ENCODE data around the gene SMARCD2.

DNA sequence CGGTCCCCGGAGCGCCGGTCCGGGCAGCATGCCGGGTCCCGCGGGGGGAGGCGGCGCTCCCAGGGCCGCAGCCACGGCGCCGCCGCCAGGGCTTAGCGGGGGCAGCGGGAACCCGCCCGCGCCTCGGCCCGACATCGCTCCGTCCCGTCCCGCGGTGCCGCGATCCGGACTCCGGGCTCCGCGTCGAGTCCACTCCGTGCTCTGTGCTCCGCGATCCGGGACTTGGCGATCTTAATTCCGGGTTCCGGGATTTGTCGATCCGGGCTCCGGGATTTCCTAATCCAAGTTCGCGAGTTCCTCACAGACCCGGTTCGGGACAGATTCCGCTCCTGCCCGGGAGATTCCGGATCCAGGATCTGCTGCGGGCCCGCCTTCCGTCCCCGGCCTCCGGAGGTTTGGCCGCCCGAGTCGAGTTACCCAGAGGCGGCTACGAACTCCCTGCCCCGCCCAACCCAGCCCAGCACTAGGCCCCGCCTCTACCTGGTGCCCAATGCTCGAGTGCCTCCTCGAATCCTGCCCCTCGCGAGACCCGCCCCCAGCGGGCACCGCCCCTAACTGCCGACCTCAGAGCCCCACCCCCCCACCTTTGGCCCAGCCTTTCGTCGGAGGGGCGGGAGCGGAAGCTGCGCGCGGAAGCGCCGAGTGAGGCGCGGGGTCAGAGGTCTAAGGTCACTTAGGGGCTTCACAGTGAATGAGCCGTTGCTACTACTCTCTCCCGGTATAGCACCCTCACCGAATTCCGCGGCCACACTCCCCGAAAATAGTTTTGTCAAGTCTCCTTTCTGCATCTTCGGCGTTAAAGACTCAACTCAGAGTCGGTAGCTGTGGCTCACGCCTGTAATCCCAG, at the start of gene SMARCD2:
- TF ChIP-seq, protein P1, sequence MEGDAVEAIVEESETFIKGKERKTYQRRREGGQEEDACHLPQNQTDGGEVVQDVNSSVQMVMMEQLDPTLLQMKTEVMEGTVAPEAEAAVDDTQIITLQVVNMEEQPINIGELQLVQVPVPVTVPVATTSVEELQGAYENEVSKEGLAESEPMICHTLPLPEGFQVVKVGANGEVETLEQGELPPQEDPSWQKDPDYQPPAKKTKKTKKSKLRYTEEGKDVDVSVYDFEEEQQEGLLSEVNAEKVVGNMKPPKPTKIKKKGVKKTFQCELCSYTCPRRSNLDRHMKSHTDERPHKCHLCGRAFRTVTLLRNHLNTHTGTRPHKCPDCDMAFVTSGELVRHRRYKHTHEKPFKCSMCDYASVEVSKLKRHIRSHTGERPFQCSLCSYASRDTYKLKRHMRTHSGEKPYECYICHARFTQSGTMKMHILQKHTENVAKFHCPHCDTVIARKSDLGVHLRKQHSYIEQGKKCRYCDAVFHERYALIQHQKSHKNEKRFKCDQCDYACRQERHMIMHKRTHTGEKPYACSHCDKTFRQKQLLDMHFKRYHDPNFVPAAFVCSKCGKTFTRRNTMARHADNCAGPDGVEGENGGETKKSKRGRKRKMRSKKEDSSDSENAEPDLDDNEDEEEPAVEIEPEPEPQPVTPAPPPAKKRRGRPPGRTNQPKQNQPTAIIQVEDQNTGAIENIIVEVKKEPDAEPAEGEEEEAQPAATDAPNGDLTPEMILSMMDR (IDR thresholded peaks at IDR 0.05; ENCODE audit: low read length) = no peak
- no peak for TF ChIP-seq EZH2 (optimal IDR thresholded peaks at IDR 0.05; ENCODE audit: low read depth, low read length)
